Lung (tissue), 12 donors: ENCODE data around the gene CELA1. TPM values are rescaled to one million over a fixed set of nuclear protein-coding genes. Genes with fewer than 3 reads are reported as not detected.

ENCODE experiments used
- ATAC-seq: fragments of 200-7000 bp; cut with Tn5 transposase; one replicate; pipeline ENCODE4 v1.9.1; 2020; ENCODE audit warnings: moderate number of reproducible peaks; ENCODE audit not compliant: insufficient read depth, low FRiP score
- DNase-seq, 3 donors: peaks; one replicate each; pipeline ENCODE4 v3.0.0-alpha.2; 2013 to 2017
- H3K27ac ChIP-seq, 2 donors: one replicate each; pipeline ENCODE4 v1.5.1; 2013; ENCODE audit warnings: mild to moderate bottlenecking in 2 of 2, moderate library complexity in 2 of 2, control low read depth in 1 of 2, inconsistent platforms in 1 of 2, low read depth in 1 of 2, low read length in 1 of 2
- H3K27me3 ChIP-seq, 3 donors: one replicate each; pipeline ENCODE4 v1.5.1; 2013; ENCODE audit warnings: low read length in 2 of 3; ENCODE audit not compliant: control insufficient read depth in 3 of 3, insufficient read depth in 3 of 3
- H3K36me3 ChIP-seq, 4 donors: one replicate each; pipeline ENCODE4 v1.5.1; 2013; ENCODE audit warnings: low read length in 4 of 4, mild to moderate bottlenecking in 1 of 4, moderate library complexity in 1 of 4; ENCODE audit not compliant: control insufficient read depth in 4 of 4, insufficient read depth in 4 of 4
- H3K4me1 ChIP-seq, 5 donors: one replicate each; pipeline ENCODE4 v1.5.1; 2013; ENCODE audit warnings: low read length in 5 of 5, mild to moderate bottlenecking in 2 of 5, moderate library complexity in 1 of 5; ENCODE audit not compliant: control insufficient read depth in 5 of 5, insufficient read depth in 5 of 5
- H3K4me3 ChIP-seq: one replicate; pipeline ENCODE4 v1.5.1; 2013; ENCODE audit warnings: mild to moderate bottlenecking, control low read depth, moderate library complexity
- H3K9ac ChIP-seq, 2 donors: one replicate each; pipeline ENCODE4 v1.5.1; 2013; ENCODE audit warnings: low read length in 2 of 2, control low read depth in 1 of 2; ENCODE audit not compliant: insufficient read depth in 1 of 2
- H3K9me3 ChIP-seq, 4 donors: one replicate each; pipeline ENCODE4 v1.5.1; 2013; ENCODE audit warnings: low read length in 3 of 4, mild to moderate bottlenecking in 1 of 4, moderate library complexity in 1 of 4; ENCODE audit not compliant: control insufficient read depth in 4 of 4, insufficient read depth in 3 of 4
- CTCF ChIP-seq: IDR thresholded peaks from 2 replicates; pipeline ENCODE4 v1.5.1; 2012; ENCODE audit warnings: mild to moderate bottlenecking; ENCODE audit errors: control extremely low read depth, extremely low read depth
- WGBS, 2 donors: extraction: QIAGEN DNeasy Blood & Tissue Kit; methylation state at CpG; one replicate each; pipeline ENCODE4 v1.1.7; 2013; 5-methylcytosine and 5-hydroxymethylcytosine counted together
- polyA plus RNA-seq, 2 donors: library from polyadenylated mRNA; stranded (reverse); fragments of 200-250 nt; gene quantifications; one replicate each; pipeline ENCODE4 v1.2.1, GENCODE V29; 2013
- total RNA-seq, 2 donors: library from RNA; depleted of rRNA in 1 of 2; stranded (reverse); fragments of >200 nt in 1 of 2; gene quantifications; one replicate each; pipeline ENCODE4 v1.2.1, GENCODE V29; 2014 to 2021
- donor health status: control.
- donor health status: control.
- donor health status: Bipolar disorder and iron deficiency.
- donor health status: healthy.
- donor health status: DM: yes; HTN: yes; CAD: no.

Gene CELA1
- total and polyA plus RNA-seq, 4 donors = 0.05 TPM; not detected in 3

- WGBS, 2 donors = 89 to 92% methylated on average over 10 of the region's 10 CpGs
- ATAC-seq (no peak), DNase-seq (no peak)
- Histone ChIP-seq H3K4me3 (no peak overlapping the region), H3K4me1 (peaks cover 0 to 2% (median 0%) of the 10 kb centered on the region in 5 donors), H3K9me3 (no peaks in the 10 kb centered on the region), H3K27ac (no peak overlapping the region), H3K27me3 (no peaks in the 10 kb centered on the region), H3K36me3 (no peaks in the 10 kb centered on the region), H3K9ac (no peak overlapping the region)
- no peak for TF ChIP-seq CTCF
Observed at GRCh38 chr12:51365276-51365675, 18.8 kb upstream of the CELA1 start.

- DNase-seq (no peak), ATAC-seq (no peak)
- WGBS, 2 donors = 92 to 95% methylated on average over 11 of the region's 11 CpGs
- Histone ChIP-seq H3K36me3 (no peaks in the 10 kb centered on the region), H3K27ac (no peak overlapping the region), H3K9me3 (no peaks in the 10 kb centered on the region), H3K9ac (no peak overlapping the region), H3K4me1 (no peaks in the 10 kb centered on the region), H3K27me3 (no peaks in the 10 kb centered on the region), H3K4me3 (no peak overlapping the region)
- no peak for TF ChIP-seq CTCF
Observed at GRCh38 chr12:51364001-51364400, 17.5 kb upstream of the CELA1 start.

- no peak for ATAC-seq
- TF ChIP-seq CTCF = no peak
- no peaks in the 10 kb centered on the region for H3K27me3 ChIP-seq
Observed at GRCh38 chr12:51362747-51363342, 16.4 kb upstream of the CELA1 start.

GRCh38 chr12:51362307-51362706 lies 15.8 kb upstream of the CELA1 start:
- Histone ChIP-seq H3K27me3 (no peaks in the 10 kb centered on the region), H3K36me3 (no peaks in the 10 kb centered on the region), H3K4me3 (no peak overlapping the region), H3K9ac (no peak overlapping the region), H3K4me1 (no peaks in the 10 kb centered on the region), H3K9me3 (no peaks in the 10 kb centered on the region), H3K27ac (no peak overlapping the region)
- ATAC-seq (no peak), DNase-seq (no peak)
- WGBS, 2 donors = 88 to 91% methylated on average over 6 of the region's 6 CpGs
- TF ChIP-seq CTCF = no peak

More at GRCh38 chr12:51362747-51363342, 16.4 kb upstream of the CELA1 start:
- H3K36me3 ChIP-seq = no peaks in the 10 kb centered on the region
- no peak overlapping the region for H3K9ac ChIP-seq
- H3K4me1 ChIP-seq = no peaks in the 10 kb centered on the region
- H3K27ac ChIP-seq = no peak overlapping the region
- 76 to 86% methylated on average over 2 of the region's 2 CpGs for WGBS, 2 donors
- H3K9me3 ChIP-seq = no peaks in the 10 kb centered on the region
- DNase-seq = no peak
- no peak overlapping the region for H3K4me3 ChIP-seq
